Parathyroid adenoma (tissue), 2 donors: ENCODE data around the gene MGARP.

ENCODE experiments used
- H2AFZ ChIP-seq: fragments of 300-600 bp; sonication (generic); one replicate; pipeline ENCODE4 v1.7.0; 2017; ENCODE audit warnings: antibody characterized with exemption, mild to moderate bottlenecking
- H3K27ac ChIP-seq: fragments of 300-600 bp; sonication (generic); one replicate; pipeline ENCODE4 v1.7.0; 2017
- H3K27me3 ChIP-seq: fragments of 300-600 bp; sonication (generic); one replicate; pipeline ENCODE4 v1.7.0; 2017; ENCODE audit warnings: low read length; ENCODE audit not compliant: control insufficient read depth, insufficient read depth
- H3K36me3 ChIP-seq: fragments of 300-600 bp; sonication (generic); one replicate; pipeline ENCODE4 v1.7.0; 2017; ENCODE audit warnings: low read length; ENCODE audit not compliant: control insufficient read depth, insufficient read depth
- H3K4me1 ChIP-seq: fragments of 300-600 bp; sonication (generic); one replicate; pipeline ENCODE4 v1.7.0; 2017; ENCODE audit warnings: control low read depth
- H3K4me2 ChIP-seq: fragments of 300-600 bp; sonication (generic); one replicate; pipeline ENCODE4 v1.7.0; 2017; ENCODE audit warnings: low read length
- H3K4me3 ChIP-seq: fragments of 300-600 bp; sonication (generic); one replicate; pipeline ENCODE4 v1.7.0; 2017; ENCODE audit warnings: low read depth, low read length
- H3K79me2 ChIP-seq: fragments of 300-600 bp; sonication (generic); one replicate; pipeline ENCODE4 v1.7.0; 2017; ENCODE audit warnings: control low read depth
- H3K9ac ChIP-seq: fragments of 300-600 bp; sonication (generic); one replicate; pipeline ENCODE4 v1.7.0; 2017; ENCODE audit warnings: mild to moderate bottlenecking
- H3K9me3 ChIP-seq: fragments of 300-600 bp; sonication (generic); one replicate; pipeline ENCODE4 v1.7.0; 2017; ENCODE audit warnings: low read length; ENCODE audit not compliant: control insufficient read depth
- CTCF ChIP-seq: fragments of 300-600 bp; sonication (generic); IDR thresholded peaks from one replicate; pipeline ENCODE4 v1.7.0; 2017; ENCODE audit warnings: antibody characterized with exemption, mild to moderate bottlenecking
- donor health status: primary hyperparathyroidism.

MGARP gene

GRCh38 chr4:139247700-139248238 lies 32.3 kb downstream of the MGARP start:
- Histone ChIP-seq H3K79me2 (no peaks in the 10 kb centered on the region), H3K4me2 (no peak overlapping the region), H3K4me1 (no peaks in the 10 kb centered on the region), H3K27ac (no peak overlapping the region), H3K36me3 (no peaks in the 10 kb centered on the region), H3K27me3 (no peaks in the 10 kb centered on the region), H3K9me3 (no peaks in the 10 kb centered on the region), H3K4me3 (no peak overlapping the region), H2AFZ (peak overlapping the region; percentile 3), H3K9ac (no peak overlapping the region)
- TF ChIP-seq CTCF = no peak

- no peak overlapping the region for H3K27ac ChIP-seq
- no peaks in the 10 kb centered on the region for H3K27me3 ChIP-seq
- H3K4me3 ChIP-seq = no peak overlapping the region
- H3K4me1 ChIP-seq = no peaks in the 10 kb centered on the region
- no peak overlapping the region for H3K9ac ChIP-seq
- no peaks in the 10 kb centered on the region for H3K9me3 ChIP-seq
- no peak for TF ChIP-seq CTCF
- no peak overlapping the region for H2AFZ ChIP-seq
- no peaks in the 10 kb centered on the region for H3K79me2 ChIP-seq
- no peak overlapping the region for H3K4me2 ChIP-seq
- no peaks in the 10 kb centered on the region for H3K36me3 ChIP-seq
These were observed 32.8 kb downstream of the MGARP start for GRCh38 chr4:139247241-139247640.

GRCh38 chr4:139246166-139246565 lies 33.9 kb downstream of the MGARP start:
- Histone ChIP-seq H3K27ac (no peak overlapping the region), H3K9ac (no peak overlapping the region), H3K9me3 (no peaks in the 10 kb centered on the region), H3K4me1 (no peaks in the 10 kb centered on the region), H2AFZ (no peak overlapping the region), H3K79me2 (no peaks in the 10 kb centered on the region), H3K4me3 (no peak overlapping the region), H3K27me3 (no peaks in the 10 kb centered on the region), H3K4me2 (no peak overlapping the region), H3K36me3 (no peaks in the 10 kb centered on the region)
- no peak for TF ChIP-seq CTCF

GRCh38 chr4:139245590-139245989 lies 34.4 kb downstream of the MGARP start:
- no peaks in the 10 kb centered on the region for H3K79me2 ChIP-seq
- H3K4me3 ChIP-seq = no peak overlapping the region
- no peak overlapping the region for H3K27ac ChIP-seq
- no peak for TF ChIP-seq CTCF
- no peaks in the 10 kb centered on the region for H3K27me3 ChIP-seq
- H2AFZ ChIP-seq = no peak overlapping the region
- no peak overlapping the region for H3K9ac ChIP-seq
- no peaks in the 10 kb centered on the region for H3K36me3 ChIP-seq
- no peaks in the 10 kb centered on the region for H3K4me1 ChIP-seq
- H3K9me3 ChIP-seq = no peaks in the 10 kb centered on the region
- no peak overlapping the region for H3K4me2 ChIP-seq
